HCT116 (cell line): ENCODE measurements around the gene BSG. TPM values are rescaled to one million over a fixed set of nuclear protein-coding genes. Genes with fewer than 3 reads are reported as not detected.
"Not testable (repeated sequence)": the region's sequence is repeated elsewhere in the genome, so short reads cannot be mapped to it uniquely, and the experiment has no call there.

Source experiments
- ATAC-seq: fragments of 200-7000 bp; cut with Tn5 transposase; 2 replicates; pipeline ENCODE4 v1.9.1; 2020; ENCODE audit warnings: mild to moderate bottlenecking, moderate library complexity
- BruUV-seq: library from RNA; stranded (reverse); fragments of 400-500 nt; replicated peaks from 2 replicates; lab custom pipeline; 2021; lab: Mats Ljungman, UMichigan
- CTCF ChIA-PET: fragments of 300-600 bp; sonication (Branson Sonifier 250); formaldehyde crosslinking; loops from one replicate; lab custom pipeline; 2021; ENCODE audit warnings: antibody characterized with exemption; lab: Charles Lee
- POLR2A ChIA-PET: fragments of 300-600, 350-600 bp; sonication (Branson Sonifier 250); formaldehyde crosslinking; loops from one replicate; lab custom pipeline; 2021; ENCODE audit warnings: antibody characterized with exemption; lab: Charles Lee
- RAD21 ChIA-PET, 2 experiments: fragments of 300-600 bp; sonication (Branson Sonifier 250); formaldehyde crosslinking; loops; one replicate each; lab custom pipeline; 2023; ENCODE audit warnings: low total read pairs in 2 of 2; ENCODE audit not compliant: uncharacterized antibody in 2 of 2, unreplicated experiment in 2 of 2, low non-redundant PET in 1 of 2; lab: Charles Lee
- DNase-seq: peaks from one replicate; pipeline ENCODE4 v3.0.0-alpha.2; 2010; ENCODE audit warnings: low read depth, low spot score
- H2AFZ ChIP-seq: fragments of 200-600 bp; shearing (Covaris generic), sonication (generic); 2 replicates; pipeline ENCODE4 v1.6.1; 2017; ENCODE audit warnings: low read depth, mixed run types, mixed read lengths, antibody characterized with exemption, low read length; ENCODE audit not compliant: poor library complexity, severe bottlenecking
- H3K27ac ChIP-seq: 2 replicates; pipeline ENCODE4 v1.5.1; 2012; ENCODE audit warnings: low read depth, low read length
- H3K27me3 ChIP-seq: fragments of 200-600 bp; sonication (generic); 2 replicates; pipeline ENCODE4 v1.6.1; 2016; ENCODE audit warnings: mixed run types, low read length, mixed read lengths; ENCODE audit not compliant: insufficient read depth
- H3K36me3 ChIP-seq, 2 experiments: fragments of 200-500 bp in 1 of 2; fragments of 200-600 bp in 1 of 2; sonication (Bioruptor generic) in 1 of 2; sonication (generic) in 1 of 2; 2 replicates each; pipeline versions ENCODE4 v1.5.1 to v1.6.1; 2014 to 2016; ENCODE audit warnings: low read length in 2 of 2, inconsistent platforms in 1 of 2, mixed read lengths in 1 of 2, mixed run types in 1 of 2; ENCODE audit not compliant: insufficient read depth in 2 of 2, control insufficient read depth in 1 of 2
- H3K4me1 ChIP-seq, 2 experiments: fragments of 200-600 bp in 1 of 2; sonication (generic) in 1 of 2; 2 replicates each; pipeline versions ENCODE4 v1.5.1 to v1.6.1; 2012 to 2017; ENCODE audit warnings: low read length in 2 of 2, inconsistent platforms in 1 of 2, mild to moderate bottlenecking in 1 of 2, mixed read lengths in 1 of 2, mixed run types in 1 of 2, moderate library complexity in 1 of 2; ENCODE audit not compliant: insufficient read depth in 2 of 2, control insufficient read depth in 1 of 2
- H3K4me2 ChIP-seq: fragments of 200-600 bp; sonication (generic); 2 replicates; pipeline ENCODE4 v1.6.1; 2017; ENCODE audit warnings: mixed run types, low read length, mixed read lengths
- H3K4me3 ChIP-seq, 2 experiments: fragments of 200-600 bp in 1 of 2; sonication (generic) in 1 of 2; replicated peaks in 1 of 2; 2 replicates each; pipeline ENCODE4 v1.5.1; 2011 to 2016; ENCODE audit warnings: low read length in 2 of 2, control low read depth in 1 of 2, low read depth in 1 of 2, mild to moderate bottlenecking in 1 of 2, mixed read lengths in 1 of 2, mixed run types in 1 of 2
- H3K79me2 ChIP-seq: fragments of 200-600 bp; sonication (generic); 2 replicates; pipeline ENCODE4 v1.6.1; 2017; ENCODE audit warnings: mild to moderate bottlenecking, mixed run types, low read length, moderate library complexity, mixed read lengths; ENCODE audit not compliant: insufficient read depth
- H3K9ac ChIP-seq: fragments of 200-600 bp; sonication (generic); 2 replicates; pipeline ENCODE4 v1.6.1; 2016; ENCODE audit warnings: low read length, mixed read lengths
- H3K9me2 ChIP-seq: fragments of 200-600 bp; sonication (generic), shearing (Covaris generic); 2 replicates; pipeline ENCODE4 v1.6.1; 2017; ENCODE audit warnings: mixed run types, mild to moderate bottlenecking, moderate library complexity; ENCODE audit not compliant: insufficient read depth
- H3K9me3 ChIP-seq, 2 experiments: fragments of 200-500 bp in 1 of 2; fragments of 200-600 bp in 1 of 2; sonication (Bioruptor generic) in 1 of 2; sonication (generic) in 1 of 2; 2 replicates each; pipeline ENCODE4 v1.6.1; 2014 to 2017; ENCODE audit warnings: low read length in 2 of 2, mixed read lengths in 2 of 2, inconsistent platforms in 1 of 2, low read depth in 1 of 2, mild to moderate bottlenecking in 1 of 2, mixed run types in 1 of 2, moderate library complexity in 1 of 2; ENCODE audit not compliant: control insufficient read depth in 1 of 2, insufficient read depth in 1 of 2
- H4K20me1 ChIP-seq: fragments of 200-600 bp; sonication (generic), shearing (Covaris generic); 2 replicates; pipeline ENCODE4 v1.6.1; 2017; ENCODE audit warnings: mixed run types, mild to moderate bottlenecking, moderate library complexity; ENCODE audit not compliant: insufficient read depth
- CEBPB ChIP-seq: IDR thresholded peaks from 2 replicates; pipeline ENCODE4 v1.6.1; 2012; ENCODE audit warnings: low read depth
- EZH2 ChIP-seq: fragments of 200-600 bp; sonication (generic); IDR thresholded peaks from 2 replicates; pipeline ENCODE4 v1.6.1; 2017; ENCODE audit warnings: antibody characterized with exemption, mixed run types
- POLR2A ChIP-seq: IDR thresholded peaks from 2 replicates; pipeline ENCODE4 v1.7.0; 2011; ENCODE audit warnings: borderline replicate concordance; ENCODE audit not compliant: insufficient read depth, insufficient read length; ENCODE audit errors: extremely low read depth
- intact Hi-C: fragments of 100-400 bp; cut with micrococcal nuclease; formaldehyde crosslinking; loops from 2 replicates; pipeline ENCODE4 v1.10.0; 2022
- total RNA-seq: library from RNA; stranded (reverse); gene quantifications from one replicate; pipeline ENCODE4 v1.2.1, GENCODE V29; 2021; ENCODE audit not compliant: unreplicated experiment
- TF ChIP-seq, protein P1 (sequence below): IDR thresholded peaks from 2 replicates; pipeline ENCODE4 v1.6.1; 2012; ENCODE audit warnings: low read depth
- TF ChIP-seq, protein P2 (sequence below): IDR thresholded peaks from 2 replicates; pipeline ENCODE4 v1.6.1; 2012

The BSG gene
- total RNA-seq, 1 experiment from 2014 or later = 603 TPM

DNA sequence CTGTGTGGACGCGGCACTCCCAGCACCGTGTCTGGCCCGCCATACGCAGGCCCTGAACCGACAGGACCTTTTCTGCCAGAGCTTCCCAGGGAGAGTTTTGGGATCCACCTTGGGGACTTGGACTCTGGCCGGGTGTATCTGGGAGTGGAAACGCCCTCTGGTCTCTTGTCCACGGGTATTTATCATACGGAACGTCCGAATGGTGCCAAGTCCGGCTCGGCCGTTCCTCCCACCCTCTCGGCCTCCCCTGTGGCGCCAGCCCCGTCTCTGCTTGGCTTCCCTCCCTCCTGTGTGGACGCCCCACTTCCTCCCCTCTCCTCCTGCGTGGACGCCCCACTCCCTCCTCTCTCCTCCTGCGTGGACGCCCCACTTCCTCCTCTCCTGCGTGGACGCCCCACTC is 29.4 kb downstream of the BSG start:
- H3K4me2 ChIP-seq = no peak overlapping the region
- H4K20me1 ChIP-seq = no peaks in the 10 kb centered on the region
- H2AFZ ChIP-seq = no peak overlapping the region
- H3K9ac ChIP-seq = no peak overlapping the region
- H3K9me3 ChIP-seq = peaks cover 0 to 10% of the 10 kb centered on the region in 2 experiments; a peak in 1 of 4 replicates
- H3K27ac ChIP-seq = no peak overlapping the region
- H3K79me2 ChIP-seq = no peaks in the 10 kb centered on the region
- RAD21 ChIA-PET = no interaction called here
- no peaks in the 10 kb centered on the region for H3K4me1 ChIP-seq
- ATAC-seq = no peak
- H3K27me3 ChIP-seq = no peaks in the 10 kb centered on the region
- POLR2A ChIA-PET = no interaction called here
- TF ChIP-seq, protein P1, sequence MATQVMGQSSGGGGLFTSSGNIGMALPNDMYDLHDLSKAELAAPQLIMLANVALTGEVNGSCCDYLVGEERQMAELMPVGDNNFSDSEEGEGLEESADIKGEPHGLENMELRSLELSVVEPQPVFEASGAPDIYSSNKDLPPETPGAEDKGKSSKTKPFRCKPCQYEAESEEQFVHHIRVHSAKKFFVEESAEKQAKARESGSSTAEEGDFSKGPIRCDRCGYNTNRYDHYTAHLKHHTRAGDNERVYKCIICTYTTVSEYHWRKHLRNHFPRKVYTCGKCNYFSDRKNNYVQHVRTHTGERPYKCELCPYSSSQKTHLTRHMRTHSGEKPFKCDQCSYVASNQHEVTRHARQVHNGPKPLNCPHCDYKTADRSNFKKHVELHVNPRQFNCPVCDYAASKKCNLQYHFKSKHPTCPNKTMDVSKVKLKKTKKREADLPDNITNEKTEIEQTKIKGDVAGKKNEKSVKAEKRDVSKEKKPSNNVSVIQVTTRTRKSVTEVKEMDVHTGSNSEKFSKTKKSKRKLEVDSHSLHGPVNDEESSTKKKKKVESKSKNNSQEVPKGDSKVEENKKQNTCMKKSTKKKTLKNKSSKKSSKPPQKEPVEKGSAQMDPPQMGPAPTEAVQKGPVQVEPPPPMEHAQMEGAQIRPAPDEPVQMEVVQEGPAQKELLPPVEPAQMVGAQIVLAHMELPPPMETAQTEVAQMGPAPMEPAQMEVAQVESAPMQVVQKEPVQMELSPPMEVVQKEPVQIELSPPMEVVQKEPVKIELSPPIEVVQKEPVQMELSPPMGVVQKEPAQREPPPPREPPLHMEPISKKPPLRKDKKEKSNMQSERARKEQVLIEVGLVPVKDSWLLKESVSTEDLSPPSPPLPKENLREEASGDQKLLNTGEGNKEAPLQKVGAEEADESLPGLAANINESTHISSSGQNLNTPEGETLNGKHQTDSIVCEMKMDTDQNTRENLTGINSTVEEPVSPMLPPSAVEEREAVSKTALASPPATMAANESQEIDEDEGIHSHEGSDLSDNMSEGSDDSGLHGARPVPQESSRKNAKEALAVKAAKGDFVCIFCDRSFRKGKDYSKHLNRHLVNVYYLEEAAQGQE = no peak
- no peaks in the 10 kb centered on the region for H3K36me3 ChIP-seq
- intact Hi-C loops = no loop called here
- DNase-seq = no peak
- BruUV-seq = no TSS peak
- no peak overlapping the region for H3K4me3 ChIP-seq
- CTCF ChIA-PET = no interaction called here
- no peaks in the 10 kb centered on the region for H3K9me2 ChIP-seq

DNA sequence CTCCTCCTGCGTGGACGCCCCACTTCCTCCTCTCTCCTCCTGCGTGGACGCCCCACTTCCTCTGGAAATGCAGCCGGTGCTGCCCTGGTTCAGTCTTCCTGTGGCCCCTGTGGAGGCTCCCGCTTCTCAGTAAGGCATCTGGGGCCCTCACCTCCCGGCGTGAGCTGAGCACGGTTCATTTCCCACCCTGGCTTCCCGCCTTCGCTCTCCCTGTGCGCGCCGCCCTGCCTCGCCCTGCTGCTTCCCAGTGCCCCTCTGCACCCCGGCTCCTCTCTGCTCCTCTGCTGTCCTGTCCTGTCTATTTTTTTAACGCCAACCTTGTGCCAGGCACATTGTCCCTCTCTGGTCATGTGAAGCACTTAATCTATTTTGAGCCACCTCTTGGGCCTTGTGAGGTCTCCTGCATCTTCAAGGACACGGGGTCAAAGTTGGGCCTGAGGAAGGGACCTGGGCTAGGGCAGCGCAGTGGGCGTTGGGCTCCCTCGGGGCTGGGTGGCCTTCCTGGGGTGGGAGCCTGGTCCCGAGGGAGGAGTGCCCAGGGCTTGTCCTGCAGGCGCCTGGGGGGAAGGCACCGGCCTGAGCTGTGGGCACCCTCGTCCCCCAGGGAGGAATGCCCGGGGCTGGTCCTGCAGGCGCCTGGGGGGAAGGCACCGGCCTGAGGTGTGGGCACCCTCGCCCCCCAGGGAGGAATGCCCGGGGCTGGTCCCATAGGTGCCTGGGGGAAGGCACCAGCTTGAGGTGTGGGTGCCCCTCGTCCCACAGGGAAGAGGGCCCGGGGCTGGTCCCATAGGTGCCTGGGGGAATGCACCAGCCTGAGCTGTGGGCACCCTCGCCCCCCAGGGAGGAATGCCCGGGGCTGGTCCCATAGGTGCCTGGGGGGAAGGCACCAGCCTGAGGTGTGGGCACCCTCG is 30.2 kb downstream of the BSG start:
- no peaks in the 10 kb centered on the region for H4K20me1 ChIP-seq
- TF ChIP-seq EZH2 (no peak), POLR2A (no peak), CEBPB (no peak)
- TF ChIP-seq, protein P2, sequence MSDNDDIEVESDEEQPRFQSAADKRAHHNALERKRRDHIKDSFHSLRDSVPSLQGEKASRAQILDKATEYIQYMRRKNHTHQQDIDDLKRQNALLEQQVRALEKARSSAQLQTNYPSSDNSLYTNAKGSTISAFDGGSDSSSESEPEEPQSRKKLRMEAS = no peak
- TF ChIP-seq, all 23 proteins: peak for 0
- Histone ChIP-seq H3K79me2 (no peaks in the 10 kb centered on the region), H3K4me3 (no peak overlapping the region), H3K27ac (no peak overlapping the region), H3K9me2 (no peaks in the 10 kb centered on the region), H3K9ac (no peak overlapping the region), H3K36me3 (no peaks in the 10 kb centered on the region), H3K4me1 (no peaks in the 10 kb centered on the region), H3K27me3 (no peaks in the 10 kb centered on the region), H3K9me3 (peaks cover 0 to 10% of the 10 kb centered on the region in 2 experiments; a peak in 1 of 4 replicates), H3K4me2 (no peak overlapping the region), H2AFZ (no peak overlapping the region)
- no peak for DNase-seq
- ATAC-seq = no peak
- RAD21 ChIA-PET = no interaction called here
- CTCF ChIA-PET = no interaction called here
- no TSS peak for BruUV-seq
- POLR2A ChIA-PET = no interaction called here
- intact Hi-C loops = no loop called here

DNA sequence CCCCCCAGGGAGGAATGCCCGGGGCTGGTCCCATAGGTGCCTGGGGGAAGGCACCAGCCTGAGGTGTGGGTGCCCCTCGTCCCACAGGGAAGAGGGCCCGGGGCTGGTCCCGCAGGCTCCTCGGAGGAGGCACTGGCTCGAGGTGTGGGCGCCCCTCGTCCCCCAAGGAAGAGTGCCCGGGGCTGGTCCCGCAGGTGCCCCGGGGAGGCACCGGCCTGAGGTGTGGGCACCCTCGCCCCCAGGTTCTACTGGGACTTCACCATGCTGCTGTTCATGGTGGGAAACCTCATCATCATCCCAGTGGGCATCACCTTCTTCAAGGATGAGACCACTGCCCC is 30.9 kb downstream of the BSG start:
- H3K4me2 ChIP-seq, intact Hi-C loops, BruUV-seq, ATAC-seq, POLR2A ChIA-PET, H3K36me3 ChIP-seq, H3K9me3 ChIP-seq, RAD21 ChIA-PET, H3K27ac ChIP-seq, H3K4me1 ChIP-seq, H4K20me1 ChIP-seq, H3K9ac ChIP-seq, H3K4me3 ChIP-seq, H2AFZ ChIP-seq, H3K79me2 ChIP-seq, CTCF ChIA-PET, H3K27me3 ChIP-seq, DNase-seq, H3K9me2 ChIP-seq: not testable (repeated sequence)
